Mesodermal cell (in vitro differentiated cells): ENCODE results near the gene TNFRSF8.

Experiments
- H3K27ac ChIP-seq: 2 replicates; pipeline ENCODE4 v1.7.0; 2013; ENCODE audit warnings: mild to moderate bottlenecking, low read depth, low read length, moderate library complexity; ENCODE audit not compliant: severe bottlenecking
- H3K36me3 ChIP-seq: 2 replicates; pipeline ENCODE4 v1.7.1; 2013; ENCODE audit warnings: mild to moderate bottlenecking, low read length, moderate library complexity; ENCODE audit not compliant: control insufficient read depth, insufficient read depth
- H3K4me1 ChIP-seq: one replicate; pipeline ENCODE4 v1.7.1; 2013; ENCODE audit warnings: mild to moderate bottlenecking, low read length; ENCODE audit not compliant: insufficient read depth, control insufficient read depth, poor library complexity, severe bottlenecking
- H3K4me3 ChIP-seq: 2 replicates; pipeline ENCODE4 v1.7.0; 2013; ENCODE audit warnings: low read length, control low read depth, mild to moderate bottlenecking; ENCODE audit not compliant: insufficient read depth, poor library complexity, severe bottlenecking; ENCODE audit errors: extremely low read depth
- H3K9me3 ChIP-seq: 2 replicates; pipeline ENCODE4 v1.7.1; 2013; ENCODE audit warnings: mild to moderate bottlenecking, low read length, moderate library complexity; ENCODE audit not compliant: control insufficient read depth
- WGBS, 2 experiments: methylation state at CpG; one replicate each; pipeline ENCODE4 v1.1.5; 2013; ENCODE audit warnings: missing lambda C conversion rate in 2 of 2; ENCODE audit not compliant: insufficient coverage in 2 of 2; 5-methylcytosine and 5-hydroxymethylcytosine counted together

TNFRSF8 gene

GRCh38 chr1:12078575-12078937 lies 15.5 kb downstream of the TNFRSF8 start:
- WGBS, 2 experiments = 71 to 83% methylated on average over 5 to 6 of the region's 7 CpGs

DNA sequence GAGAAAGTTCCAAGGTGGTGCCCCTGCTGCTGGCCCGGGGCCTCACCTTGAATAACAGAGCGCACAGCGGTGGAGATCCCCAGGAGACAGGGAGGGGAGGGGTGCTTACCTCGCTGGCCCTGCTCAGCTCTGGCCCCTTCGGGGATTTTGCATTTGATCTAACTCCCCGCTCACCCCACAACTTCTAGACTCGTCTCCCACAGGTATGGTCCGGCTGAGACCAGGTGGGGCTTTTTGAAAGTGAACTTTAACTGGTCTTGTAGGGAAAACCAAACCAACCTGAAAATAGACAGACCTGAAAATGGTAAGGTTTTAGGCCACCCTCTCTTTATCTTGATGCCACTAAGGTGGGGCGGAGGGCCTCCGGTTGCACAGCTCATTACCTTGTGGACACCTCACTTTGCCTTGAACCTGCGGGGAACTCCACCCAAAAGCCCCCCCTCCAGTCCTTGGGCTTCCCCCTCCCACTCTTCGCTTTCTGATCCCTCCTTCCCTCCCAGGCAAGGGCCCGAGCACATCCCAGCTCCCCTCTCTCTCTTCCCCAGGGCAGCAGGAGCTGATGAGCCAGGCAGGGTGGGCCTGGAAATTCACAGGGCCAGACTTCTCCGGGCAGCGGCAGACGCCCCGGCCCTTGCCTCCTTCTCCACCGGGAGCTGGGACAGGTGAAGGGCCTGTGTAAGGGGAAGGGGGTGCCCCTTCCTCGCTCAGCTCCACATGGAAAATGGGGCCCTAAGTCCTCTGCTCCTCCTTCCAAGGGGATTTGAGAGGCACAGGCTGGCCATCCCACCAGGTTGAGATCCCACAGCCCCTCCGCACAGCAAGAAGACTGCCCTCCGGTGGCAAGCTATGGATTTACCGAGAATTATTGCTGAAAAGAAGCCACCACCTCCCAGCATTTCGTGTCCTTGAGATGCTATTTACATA lies 16.1 kb downstream of the TNFRSF8 start:
- Histone ChIP-seq H3K4me3 (no peak overlapping the region), H3K4me1 (peaks cover 12% of the 10 kb centered on the region), H3K27ac (no peak overlapping the region), H3K9me3 (peaks cover 4% of the 10 kb centered on the region), H3K36me3 (no peaks in the 10 kb centered on the region)
- WGBS, 2 experiments = 34 to 42% methylated on average over 13 to 14 of the region's 23 CpGs

More at GRCh38 chr1:12078575-12078937, 15.5 kb downstream of the TNFRSF8 start:
- Histone ChIP-seq H3K4me1 (peaks cover 15% of the 10 kb centered on the region), H3K9me3 (peaks cover 4% of the 10 kb centered on the region), H3K36me3 (no peaks in the 10 kb centered on the region), H3K4me3 (no peak overlapping the region), H3K27ac (no peak overlapping the region)

GRCh38 chr1:12080156-12080555 lies 17.1 kb downstream of the TNFRSF8 start:
- no peak overlapping the region for H3K27ac ChIP-seq
- no peaks in the 10 kb centered on the region for H3K36me3 ChIP-seq
- 86 to 97% methylated on average over 2 to 3 of the region's 6 CpGs for WGBS, 2 experiments
- no peak overlapping the region for H3K4me3 ChIP-seq
- H3K4me1 ChIP-seq = peaks cover 9% of the 10 kb centered on the region
- peaks cover 4% of the 10 kb centered on the region for H3K9me3 ChIP-seq

DNA sequence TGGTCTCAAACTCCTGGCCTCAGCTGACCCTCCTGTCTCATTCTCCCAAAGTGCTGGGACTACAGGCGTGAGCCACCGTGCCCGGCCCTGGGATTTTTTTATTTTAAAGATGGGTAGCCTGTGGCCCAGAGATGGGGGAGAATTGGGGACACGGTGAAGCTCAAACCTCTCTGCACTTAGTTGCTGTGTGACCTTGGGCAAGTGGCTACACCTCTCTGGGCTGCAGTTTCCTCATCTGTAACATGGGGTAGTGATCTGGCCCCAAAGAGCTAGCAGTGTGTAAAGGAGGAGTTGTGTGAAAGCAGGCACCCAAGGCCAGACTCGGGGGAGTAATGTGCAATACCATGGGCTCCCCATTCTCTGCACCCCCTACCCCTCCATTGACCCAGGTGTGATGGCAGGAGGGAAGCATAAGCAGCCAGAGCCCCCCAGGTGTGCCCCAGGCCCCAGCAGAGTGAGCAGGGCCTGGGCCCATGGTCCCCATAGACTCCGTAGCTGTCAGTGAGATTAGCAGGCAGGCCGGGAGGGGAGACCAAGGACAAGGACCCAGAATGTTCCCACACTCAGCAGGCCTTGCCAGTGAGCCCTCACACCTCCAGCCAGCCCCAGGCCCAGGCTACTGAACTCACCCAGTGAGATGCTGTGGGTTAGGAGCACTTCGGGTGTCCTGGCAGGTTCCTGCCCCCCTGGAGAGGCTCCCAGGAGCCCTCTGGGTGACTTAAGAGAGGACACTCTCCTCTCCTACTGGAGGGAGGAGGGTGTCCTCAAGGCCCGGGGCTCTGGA lies 17.9 kb downstream of the TNFRSF8 start:
- Histone ChIP-seq H3K36me3 (no peaks in the 10 kb centered on the region), H3K27ac (no peak overlapping the region), H3K4me1 (peaks cover 8% of the 10 kb centered on the region), H3K9me3 (peaks cover 4% of the 10 kb centered on the region), H3K4me3 (no peak overlapping the region)
- 97 to 100% methylated on average over 5 to 6 of the region's 9 CpGs for WGBS, 2 experiments

- 94% methylated on average over 5 to 7 of the region's 7 CpGs for WGBS, 2 experiments
- H3K4me3 ChIP-seq = no peak overlapping the region
Measured at GRCh38 chr1:12081648-12082396, 18.7 kb downstream of the TNFRSF8 start.

DNA sequence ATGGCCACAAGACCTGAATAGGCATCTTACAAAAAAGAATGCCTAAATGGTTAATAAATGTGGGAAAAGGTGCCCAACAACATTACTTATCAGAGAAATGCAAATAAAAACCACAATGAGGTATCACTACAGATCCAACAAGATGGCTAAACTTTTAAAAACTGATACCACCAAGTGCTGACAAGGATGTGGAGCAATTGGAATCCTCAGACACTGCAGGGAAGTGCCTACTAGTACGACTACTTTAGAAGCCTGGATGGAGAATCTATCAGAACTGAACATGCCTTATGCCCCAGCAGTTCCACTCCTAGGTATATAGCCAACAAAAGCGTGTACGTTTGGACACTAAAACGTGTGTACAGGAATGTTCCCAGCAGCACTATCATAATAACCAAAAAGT lies 19.9 kb downstream of the TNFRSF8 start:
- H3K9me3 ChIP-seq = peaks cover 4% of the 10 kb centered on the region
- H3K36me3 ChIP-seq = no peaks in the 10 kb centered on the region
- H3K27ac ChIP-seq = no peak overlapping the region
- H3K4me1 ChIP-seq = peaks cover 4% of the 10 kb centered on the region
- no peak overlapping the region for H3K4me3 ChIP-seq
- WGBS, 2 experiments = 81 to 92% methylated on average over 1 to 2 of the region's 4 CpGs

More at GRCh38 chr1:12081648-12082396, 18.7 kb downstream of the TNFRSF8 start:
- Histone ChIP-seq H3K27ac (no peak overlapping the region), H3K9me3 (peaks cover 4% of the 10 kb centered on the region), H3K4me1 (peaks cover 4% of the 10 kb centered on the region), H3K36me3 (no peaks in the 10 kb centered on the region)

DNA sequence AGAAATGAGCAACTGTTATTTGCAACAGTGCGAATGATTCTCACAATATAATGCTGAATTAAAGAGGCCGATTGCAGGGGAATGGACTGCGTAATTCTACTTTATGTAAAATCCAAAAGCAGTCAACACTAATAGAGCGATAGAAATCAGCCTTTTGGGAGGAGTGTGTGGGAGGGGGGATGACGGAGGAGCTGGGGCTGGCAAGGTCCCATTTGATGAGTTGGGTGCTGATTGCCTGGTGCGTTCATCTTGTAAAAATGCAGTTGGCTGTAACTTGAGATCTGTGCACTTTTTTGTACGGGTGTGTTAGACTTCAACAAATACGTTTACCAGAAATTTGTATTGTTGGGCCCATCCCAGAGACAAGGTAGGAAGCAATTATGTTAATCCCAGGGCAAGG lies 20.7 kb downstream of the TNFRSF8 start:
- no peak overlapping the region for H3K27ac ChIP-seq
- H3K4me3 ChIP-seq = no peak overlapping the region
- H3K4me1 ChIP-seq = peaks cover 3% of the 10 kb centered on the region
- H3K36me3 ChIP-seq = no peaks in the 10 kb centered on the region
- H3K9me3 ChIP-seq = peaks cover 4% of the 10 kb centered on the region
- 92 to 96% methylated on average over 4 to 5 of the region's 8 CpGs for WGBS, 2 experiments

GRCh38 chr1:12085643-12086260 lies 22.6 kb downstream of the TNFRSF8 start:
- Histone ChIP-seq H3K4me3 (no peak overlapping the region), H3K4me1 (no peaks in the 10 kb centered on the region), H3K9me3 (peaks cover 4% of the 10 kb centered on the region), H3K36me3 (no peaks in the 10 kb centered on the region), H3K27ac (no peak overlapping the region)
- 92 to 96% methylated on average over 12 to 13 of the region's 14 CpGs for WGBS, 2 experiments

GRCh38 chr1:12087797-12088314 lies 24.8 kb downstream of the TNFRSF8 start:
- Histone ChIP-seq H3K9me3 (peaks cover 2% of the 10 kb centered on the region), H3K4me3 (no peak overlapping the region), H3K36me3 (no peaks in the 10 kb centered on the region), H3K27ac (no peak overlapping the region), H3K4me1 (no peaks in the 10 kb centered on the region)
- WGBS, 2 experiments = 87 to 98% methylated on average over 4 to 8 of the region's 9 CpGs

- Histone ChIP-seq H3K4me1 (no peaks in the 10 kb centered on the region), H3K9me3 (no peaks in the 10 kb centered on the region), H3K27ac (no peak overlapping the region), H3K4me3 (no peak overlapping the region), H3K36me3 (no peaks in the 10 kb centered on the region)
- 75% methylated on average over 2 of the region's 6 CpGs; no CpG with 5 or more reads in 1 of the 2 experiments for WGBS, 2 experiments
Measured at GRCh38 chr1:12088607-12089006, 25.5 kb downstream of the TNFRSF8 start.
